Sigmoid colon (tissue), 4 donors: ENCODE results near the gene CEMIP.

Experiments
- CTCF ChIP-seq, 4 experiments: fragments of 450-650 bp in 3 of 4; fragments of 200-600 bp in 1 of 4; IDR thresholded peaks; one replicate each; pipeline ENCODE4 v1.5.1; 2016 to 2019; ENCODE audit warnings: antibody characterized with exemption in 4 of 4, mild to moderate bottlenecking in 3 of 4, moderate library complexity in 2 of 4
- EP300 ChIP-seq, 4 donors: sonication (generic); formaldehyde crosslinking; IDR thresholded peaks; one replicate each; pipeline ENCODE4 v1.6.1; 2017; ENCODE audit warnings: antibody characterized with exemption in 4 of 4
- POLR2A ChIP-seq, 2 donors: fragments of 450-650 bp; IDR thresholded peaks; one replicate each; pipeline ENCODE4 v1.6.1; 2016; ENCODE audit warnings: antibody characterized with exemption in 2 of 2, mild to moderate bottlenecking in 2 of 2, moderate library complexity in 2 of 2
- POLR2AphosphoS5 ChIP-seq, 4 donors: sonication (generic); formaldehyde crosslinking; IDR thresholded peaks; one replicate each; pipeline ENCODE4 v1.6.1; 2017; ENCODE audit warnings: antibody characterized with exemption in 4 of 4

DNA sequence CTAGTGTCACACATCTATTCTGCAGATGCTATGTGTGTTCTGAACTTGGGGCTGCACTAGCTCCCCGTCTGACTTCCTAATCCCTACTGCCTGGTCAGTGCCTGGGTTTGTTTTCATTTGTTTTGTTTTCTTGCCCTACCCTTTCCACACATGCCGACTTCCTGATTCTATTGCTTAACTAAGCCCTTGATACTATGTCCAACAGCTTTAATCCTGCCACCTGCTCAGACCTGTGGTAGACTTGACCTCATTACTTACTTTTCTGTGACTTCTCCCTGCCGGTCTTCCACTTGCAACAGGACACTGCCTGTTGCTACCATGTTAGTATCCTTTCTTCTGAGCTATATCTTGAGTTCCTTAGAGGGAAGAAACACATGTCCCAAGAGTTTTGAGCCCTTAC lies 39.3 kb upstream of the CEMIP start:
- TF ChIP-seq CTCF (IDR thresholded peaks at IDR 0.05) (no peak), POLR2A (IDR thresholded peaks at IDR 0.05) (no peak), EP300 (IDR thresholded peaks at IDR 0.05) (no peak), POLR2AphosphoS5 (IDR thresholded peaks at IDR 0.05) (no peak)
